A549 (cell line): ENCODE data around the gene TAF11L5.
"Not testable (repeated sequence)": the region's sequence is repeated elsewhere in the genome, so short reads cannot be mapped to it uniquely, and the experiment has no call there.

Experiments
- BHLHE40 ChIP-seq: IDR thresholded peaks from 2 replicates; pipeline ENCODE4 v1.6.1; 2012; ENCODE audit warnings: low read depth, low read length, inconsistent platforms
- CHD2 ChIP-seq: fragments of 150-350 bp; IDR thresholded peaks from 2 replicates; pipeline ENCODE4 v1.6.1; 2014; ENCODE audit warnings: low read length; ENCODE audit not compliant: partially characterized antibody
- CTCF ChIP-seq: fragments of >200 bp; sonication (Bioruptor Twin); formaldehyde crosslinking; IDR thresholded peaks from 3 replicates; pipeline ENCODE4 v1.5.1; 2016
- E2F6 ChIP-seq: IDR thresholded peaks from 2 replicates; pipeline ENCODE4 v1.6.1; 2012; ENCODE audit warnings: low read depth, borderline replicate concordance
- ELK1 ChIP-seq: fragments of 150-350 bp; IDR thresholded peaks from 2 replicates; pipeline ENCODE4 v1.6.1; 2014; ENCODE audit warnings: low read depth, mild to moderate bottlenecking, low read length
- EP300 ChIP-seq, 2 experiments: fragments of >200 bp; sonication (Bioruptor Twin); formaldehyde crosslinking; IDR thresholded peaks; 2 replicates in 1 of 2; 3 replicates in 1 of 2; pipeline ENCODE4 v1.6.1; 2016 to 2017
- KDM1A ChIP-seq: fragments of 200-600 bp; sonication (generic); IDR thresholded peaks from 2 replicates; pipeline ENCODE4 v1.6.1; 2016; ENCODE audit warnings: low read depth, mild to moderate bottlenecking
- MAX ChIP-seq: IDR thresholded peaks from 2 replicates; pipeline ENCODE4 v1.6.1; 2012
- PBX3 ChIP-seq: IDR thresholded peaks from 2 replicates; pipeline ENCODE4 v1.6.1; 2012
- POLR2A ChIP-seq: IDR thresholded peaks from 2 replicates; pipeline ENCODE4 v1.6.1; 2012; ENCODE audit warnings: mild to moderate bottlenecking, low read length
- TP53 ChIP-seq: fragments of 250-450 bp; sonication (Bioruptor Pico); IDR thresholded peaks from 2 replicates; pipeline ENCODE4 v1.5.0; 2021; ENCODE audit warnings: mild to moderate bottlenecking, moderate library complexity
- ZFP36 ChIP-seq: fragments of 450-650 bp; IDR thresholded peaks from 2 replicates; pipeline ENCODE4 v1.6.1; 2014; ENCODE audit warnings: borderline replicate concordance; ENCODE audit not compliant: partially characterized antibody

GRCh38 chr5:17486464-17487173 lies 38.4 kb upstream of the TAF11L5 start:
- not testable (repeated sequence) for TF ChIP-seq CHD2; POLR2A; TP53 (CRISPR knock-in tag); CTCF; MAX; ELK1; E2F6; KDM1A; BHLHE40; EP300 (IDR thresholded peaks at IDR 0.05); PBX3; ZFP36
